GM13976 (cell line): ENCODE data around the gene TRIM52.
A peak's percentile ranks its signal among the peaks of the same experiment; 100 is the strongest.

Source experiments
- DNase-seq: peaks from one replicate; pipeline ENCODE4 v3.0.0; 2012; ENCODE audit warnings: low spot score
- CTCF ChIP-seq: IDR thresholded peaks from 2 replicates; pipeline ENCODE4 v1.5.1; 2012; ENCODE audit warnings: borderline replicate concordance, mild to moderate bottlenecking; ENCODE audit not compliant: insufficient read depth; ENCODE audit errors: extremely low read depth, missing control alignments, control extremely low read depth
- in situ Hi-C: fragments of 300-500 bp; cut with MboI; formaldehyde crosslinking; loops from one replicate; pipeline ENCODE4 v1.12.0; 2022; ENCODE audit warnings: low sequenced_read_pairs, mixed read lengths, inconsistent platforms; ENCODE audit not compliant: unreplicated experiment

The TRIM52 gene

GRCh38 chr5:181248277-181248676 is 12.7 kb downstream of the TRIM52 start:
- no peak for TF ChIP-seq CTCF
- in situ Hi-C loops = no loop called here
- no peak for DNase-seq

GRCh38 chr5:181246276-181247049 is 14.5 kb downstream of the TRIM52 start:
- TF ChIP-seq CTCF = no peak
- in situ Hi-C loops = no loop called here
- peak; percentile 93 for DNase-seq

GRCh38 chr5:181245427-181246275 is 15.3 kb downstream of the TRIM52 start:
- no peak for DNase-seq
- in situ Hi-C loops = no loop called here
- TF ChIP-seq CTCF = no peak

- no peak for TF ChIP-seq CTCF
- in situ Hi-C loops = no loop called here
- peak; percentile 92 for DNase-seq
These were observed 17.2 kb downstream of the TRIM52 start, which contains the start of gene RACK1 for GRCh38 chr5:181243564-181244343. TSS of gene RACK1 (minus strand) at chr5:181243906. CDS start at chr5:181243800, 106 bp downstream.

- DNase-seq = no peak
- in situ Hi-C loops = no loop called here
- TF ChIP-seq CTCF = no peak
These were observed 17.9 kb downstream of the TRIM52 start for GRCh38 chr5:181243018-181243563.

- in situ Hi-C loops = no loop called here
- TF ChIP-seq CTCF = no peak
- no peak for DNase-seq
These were observed 18.9 kb downstream of the TRIM52 start for GRCh38 chr5:181242031-181242451.
